ENCODE data around the gene NOP16. TPM values are rescaled to one million over a fixed set of nuclear protein-coding genes. Genes with fewer than 3 reads are reported as not detected.

The NOP16 gene
- total RNA-seq, 3 donors from 2014 or later, result 8.5 to 13.8 (median 12.4) TPM

GRCh38 chr5:176381979-176382378 lies 6.4 kb downstream of the NOP16 start:
- DNase-seq (ENCODE audit: low spot score in 2 of 2), result no peak
- Histone ChIP-seq H3K4me3 (no peak overlapping the region), H3K4me1 (no peaks in the 10 kb centered on the region), H3K36me3 (peaks cover 8% of the 10 kb centered on the region), H3K9me3 (no peaks in the 10 kb centered on the region), H3K27me3 (no peaks in the 10 kb centered on the region), H3K27ac (no peak overlapping the region)
- TF ChIP-seq CTCF (IDR thresholded peaks at IDR 0.05), result no peak
- TF ChIP-seq POLR2AphosphoS5 (IDR thresholded peaks at IDR 0.05), result no peak
- no peak for TF ChIP-seq POLR2A (IDR thresholded peaks at IDR 0.05)
- intact Hi-C loops (cut with DNase I; ENCODE audit: low total_unique reads), result no loop called here

GRCh38 chr5:176381423-176381822 lies 7.0 kb downstream of the NOP16 start:
- no peak for TF ChIP-seq POLR2AphosphoS5 (IDR thresholded peaks at IDR 0.05)
- no peak for TF ChIP-seq CTCF (IDR thresholded peaks at IDR 0.05)
- TF ChIP-seq POLR2A (IDR thresholded peaks at IDR 0.05), result no peak
- no peak for DNase-seq (ENCODE audit: low spot score in 2 of 2)
- Histone ChIP-seq H3K27ac (no peak overlapping the region), H3K4me1 (no peaks in the 10 kb centered on the region), H3K9me3 (no peaks in the 10 kb centered on the region), H3K4me3 (no peak overlapping the region), H3K36me3 (peaks cover 8% of the 10 kb centered on the region), H3K27me3 (no peaks in the 10 kb centered on the region)
- intact Hi-C loops (cut with DNase I; ENCODE audit: low total_unique reads), result no loop called here

- no peaks in the 10 kb centered on the region for H3K27me3 ChIP-seq
- no peaks in the 10 kb centered on the region for H3K9me3 ChIP-seq
- peaks cover 3% of the 10 kb centered on the region for H3K36me3 ChIP-seq
- H3K4me1 ChIP-seq, result no peaks in the 10 kb centered on the region
- intact Hi-C loops (cut with DNase I; ENCODE audit: low total_unique reads), result no loop called here
- DNase-seq (ENCODE audit: low spot score in 2 of 2), result no peak
- no peak for TF ChIP-seq CTCF (IDR thresholded peaks at IDR 0.05)
- no peak for TF ChIP-seq POLR2A (IDR thresholded peaks at IDR 0.05)
- no peak for TF ChIP-seq POLR2AphosphoS5 (IDR thresholded peaks at IDR 0.05)
- no peak overlapping the region for H3K27ac ChIP-seq
- no peak overlapping the region for H3K4me3 ChIP-seq
These were observed 8.5 kb downstream of the NOP16 start for GRCh38 chr5:176379881-176380280.

GRCh38 chr5:176373100-176373818 lies 15.1 kb downstream of the NOP16 start:
- Histone ChIP-seq H3K4me1 (no peaks in the 10 kb centered on the region), H3K36me3 (no peaks in the 10 kb centered on the region), H3K9me3 (no peaks in the 10 kb centered on the region), H3K4me3 (no peak overlapping the region), H3K27ac (no peak overlapping the region), H3K27me3 (no peaks in the 10 kb centered on the region)
- DNase-seq (ENCODE audit: low spot score in 2 of 2), result no peak
- TF ChIP-seq POLR2AphosphoS5 (IDR thresholded peaks at IDR 0.05), result no peak
- intact Hi-C loops (cut with DNase I; ENCODE audit: low total_unique reads), result no loop called here

GRCh38 chr5:176371621-176372539 lies 16.5 kb downstream of the NOP16 start:
- Histone ChIP-seq H3K27ac (peak overlapping the region in 1 of 2 donors; percentile 43), H3K4me3 (no peak overlapping the region), H3K9me3 (no peaks in the 10 kb centered on the region), H3K4me1 (no peaks in the 10 kb centered on the region), H3K36me3 (no peaks in the 10 kb centered on the region), H3K27me3 (no peaks in the 10 kb centered on the region)
- no peak for DNase-seq (ENCODE audit: low spot score in 2 of 2)
- intact Hi-C loops (cut with DNase I; ENCODE audit: low total_unique reads), result no loop called here
- no peak for TF ChIP-seq POLR2AphosphoS5 (IDR thresholded peaks at IDR 0.05)
- no peak for TF ChIP-seq POLR2A (IDR thresholded peaks at IDR 0.05)
- TF ChIP-seq CTCF (IDR thresholded peaks at IDR 0.05), result no peak
